K562 (cell line): Measurements from ENCODE around the gene ZKSCAN4. TPM values are rescaled to one million over a fixed set of nuclear protein-coding genes. Genes with fewer than 3 reads are reported as not detected.

Experiments
- CBFA2T2 ChIP-seq: fragments of 450-650 bp; conservative IDR thresholded peaks from 2 replicates; pipeline ENCODE4 v1.6.1; 2017; ENCODE audit warnings: mild to moderate bottlenecking
- CTCFL ChIP-seq: IDR thresholded peaks from 2 replicates; pipeline ENCODE4 v1.6.1; 2011; ENCODE audit warnings: borderline replicate concordance, low read depth, mild to moderate bottlenecking, moderate library complexity, low read length; ENCODE audit not compliant: insufficient read depth, poor library complexity, severe bottlenecking
- ETV1 ChIP-seq: fragments of 450-650 bp; conservative IDR thresholded peaks from 2 replicates; pipeline ENCODE4 v1.6.1; 2016; ENCODE audit warnings: missing genetic modification characterization, control low read depth, low read depth, missing compliant biosample characterization
- EZH2 ChIP-seq: IDR thresholded peaks from 2 replicates; pipeline ENCODE4 v1.6.1; 2012; ENCODE audit warnings: low read depth, mild to moderate bottlenecking, inconsistent platforms, low read length, borderline replicate concordance
- HNRNPK ChIP-seq: fragments of 200-400 bp; formaldehyde crosslinking; IDR thresholded peaks from one replicate; pipeline ENCODE4 v1.6.1; 2018; ENCODE audit warnings: mild to moderate bottlenecking, low read depth, low read length; ENCODE audit not compliant: poor library complexity, severe bottlenecking
- KAT8 ChIP-seq: fragments of 450-650 bp; IDR thresholded peaks from 2 replicates; pipeline ENCODE4 v1.6.1; 2016; ENCODE audit warnings: low read depth, mild to moderate bottlenecking
- NBN ChIP-seq: fragments of 450-650 bp; IDR thresholded peaks from 2 replicates; pipeline ENCODE4 v1.6.1; 2016; ENCODE audit warnings: low read depth, mild to moderate bottlenecking
- NCOA2 ChIP-seq, 2 experiments: fragments of 450-650 bp; IDR thresholded peaks; 2 replicates each; pipeline ENCODE4 v1.6.1; 2018; ENCODE audit warnings: mild to moderate bottlenecking in 2 of 2, moderate library complexity in 1 of 2; ENCODE audit not compliant: partially characterized antibody in 2 of 2
- NRF1 ChIP-seq, 2 experiments: fragments of 450-650 bp; IDR thresholded peaks in 1 of 2; conservative IDR thresholded peaks in 1 of 2; 2 replicates each; pipeline ENCODE4 v1.6.1; 2014; ENCODE audit warnings: mild to moderate bottlenecking in 2 of 2
- PCBP1 ChIP-seq: fragments of 200-400 bp; formaldehyde crosslinking; IDR thresholded peaks from 2 replicates; pipeline ENCODE4 v1.6.1; 2018; ENCODE audit warnings: mild to moderate bottlenecking, low read depth, low read length; ENCODE audit not compliant: poor library complexity, severe bottlenecking
- POLR2AphosphoS2 ChIP-seq: IDR thresholded peaks from 2 replicates; pipeline ENCODE4 v1.6.1; 2012; ENCODE audit warnings: low read length, improper control_type of control experiment
- POLR2G ChIP-seq: fragments of 200-400 bp; formaldehyde crosslinking; IDR thresholded peaks from 2 replicates; pipeline ENCODE4 v1.6.1; 2017; ENCODE audit warnings: low read depth, mild to moderate bottlenecking, antibody characterized with exemption, low read length, moderate library complexity
- RB1 ChIP-seq: fragments of 450-650 bp; IDR thresholded peaks from 2 replicates; pipeline ENCODE4 v1.6.1; 2017; ENCODE audit warnings: low read depth, mild to moderate bottlenecking
- RBM17 ChIP-seq: fragments of 200-400 bp; formaldehyde crosslinking; IDR thresholded peaks from 2 replicates; pipeline ENCODE4 v1.6.1; 2017; ENCODE audit warnings: low read depth, mild to moderate bottlenecking, low read length, borderline replicate concordance
- SMARCA4 ChIP-seq: fragments of 450-650 bp; IDR thresholded peaks from 2 replicates; pipeline ENCODE4 v1.6.1; 2016
- SNAPC5 ChIP-seq: fragments of 250-450 bp; sonication (Bioruptor Pico); IDR thresholded peaks from 2 replicates; pipeline ENCODE4 v1.8.0; 2021; ENCODE audit warnings: moderate library complexity, mild to moderate bottlenecking, inconsistent platforms
- STAT5A ChIP-seq: IDR thresholded peaks from 2 replicates; pipeline ENCODE4 v1.6.1; 2012; ENCODE audit warnings: low read length, inconsistent platforms, borderline replicate concordance
- TBP ChIP-seq: optimal IDR thresholded peaks from 2 replicates; pipeline ENCODE3; 2011; ENCODE audit warnings: low read depth, low read length, improper control_type of control experiment
- TEAD4 ChIP-seq, 2 experiments: sonication (generic) in 1 of 2; formaldehyde crosslinking in 1 of 2; IDR thresholded peaks; 2 replicates each; pipeline versions ENCODE4 v1.6.1 to v1.8.0; 2012 to 2022; ENCODE audit warnings: borderline replicate concordance in 1 of 2, inconsistent platforms in 1 of 2, low read length in 1 of 2, mild to moderate bottlenecking in 1 of 2, missing genetic modification reagents in 1 of 2
- ZBTB43 ChIP-seq: sonication (generic); formaldehyde crosslinking; IDR thresholded peaks from 2 replicates; pipeline ENCODE4 v1.8.0; 2023; ENCODE audit warnings: mild to moderate bottlenecking, missing genetic modification reagents
- ZKSCAN8 ChIP-seq: fragments of 200-800 bp; sonication (Bioruptor generic); IDR thresholded peaks from 2 replicates; pipeline ENCODE4 v1.6.1; 2016; ENCODE audit warnings: missing genetic modification characterization, missing compliant biosample characterization
- ZNF655 ChIP-seq: fragments of 250-450 bp; sonication (Bioruptor Pico); IDR thresholded peaks from 2 replicates; pipeline ENCODE4 v1.5.0; 2021
- polyA plus RNA-seq, 8 experiments: library from polyadenylated mRNA; depleted of rRNA in 4 of 8; stranded (reverse) in 5 of 8; unstranded in 3 of 8; fragments of >200 nt; fragmentation: Nextera tagmentation in 2 of 8; fragmentation: Illumina TruSeq in 1 of 8; extraction: Ambion mirVana in 2 of 8; extraction: Trizol in 1 of 8; gene quantifications; 2 replicates each; pipeline versions ENCODE4 v1.2.1 to v1.2.3, GENCODE V29; 2011 to 2014; ENCODE audit warnings: inconsistent platforms in 1 of 8, missing spikeins in 1 of 8
- total RNA-seq, 7 experiments: library from RNA; depleted of rRNA in 6 of 7; stranded (reverse); fragments of >200 nt in 6 of 7; fragmentation: Illumina TruSeq in 2 of 7; extraction: Trizol in 2 of 7; gene quantifications; 2 replicates each; pipeline versions ENCODE4 v1.2.1 to v1.2.3, GENCODE V29; 2011 to 2021; ENCODE audit warnings: low replicate concordance in 1 of 7

Gene ZKSCAN4
- total and polyA plus RNA-seq, 9 of the 15 experiments (the other 6 are each of a cell fraction or from before 2014, with no cell fraction given), result 1.2 to 5.3 (median 4.7) TPM

GRCh38 chr6:28218312-28219248, 33.5 kb downstream of the ZKSCAN4 start (continued):
- TF ChIP-seq ZNF655 (CRISPR knock-in tag), result no peak
- TF ChIP-seq PCBP1, result no peak
- TF ChIP-seq SMARCA4, result peak; percentile 59; the same call in 1 of the 2 replicates
- peak; percentile 35 for TF ChIP-seq TBP
- TF ChIP-seq ETV1 (tag), result peak; percentile 93
- no peak for TF ChIP-seq CBFA2T2
- TF ChIP-seq TEAD4 (IDR thresholded peaks at IDR 0.05; ENCODE audit: low read length), result no peak
- TF ChIP-seq TEAD4 (CRISPR knock-in tag; IDR thresholded peaks at IDR 0.05; ENCODE audit: borderline replicate concordance), result no peak
- no peak for TF ChIP-seq ZKSCAN8 (CRISPR knock-in tag)
- TF ChIP-seq POLR2G, result peak; percentile 92
- 0 out of 2 replicates have a peak, but pooled peaks have one; percentile 44 for TF ChIP-seq NBN
- TF ChIP-seq NCOA2 (IDR thresholded peaks at IDR 0.05; ENCODE audit: partially characterized antibody in 2 of 2), result no peak
- peak; percentile 50 for TF ChIP-seq RB1
- TF ChIP-seq POLR2AphosphoS2, result no peak; the same call in 1 of the 2 replicates
- TF ChIP-seq SNAPC5, result no peak
- TF ChIP-seq NRF1 (conservative IDR thresholded peaks at IDR 0.05 in 1 of 2, IDR thresholded peaks at IDR 0.05 in 1 of 2), result no peak
- TF ChIP-seq EZH2, result no peak
- TF ChIP-seq RBM17, result no peak
- no peak for TF ChIP-seq STAT5A
- TF ChIP-seq HNRNPK, result no peak
- TF ChIP-seq ZBTB43, result no peak
- TF ChIP-seq KAT8, result no peak
- no peak for TF ChIP-seq CTCFL
